AG04449 (cell line): ENCODE data around the gene CCDC116.
"Not testable (repeated sequence)": the region's sequence is repeated elsewhere in the genome, so short reads cannot be mapped to it uniquely, and the experiment has no call there.

Experiments
- CTCF ChIA-PET: fragments of 350-600 bp; formaldehyde crosslinking; extraction: SDS; loops from one replicate; lab custom pipeline; 2021; ENCODE audit warnings: antibody characterized with exemption; lab: Yijun Ruan, JAX
- POLR2A ChIA-PET: fragments of 400-600, 350-600 bp; formaldehyde crosslinking; extraction: SDS; loops from one replicate; lab custom pipeline; 2020; ENCODE audit warnings: antibody characterized with exemption, inconsistent platforms; lab: Yijun Ruan, JAX
- DNase-seq: peaks from one replicate; pipeline ENCODE4 v3.0.0-alpha.2; 2010; ENCODE audit warnings: low read depth, low spot score
- H3K4me3 ChIP-seq: 2 replicates; pipeline ENCODE4 v1.5.1; 2011; ENCODE audit warnings: low read depth, mild to moderate bottlenecking, control low read depth, low read length
- TF ChIP-seq, protein P1 (sequence below): IDR thresholded peaks from one replicate; pipeline ENCODE4 v1.5.1; 2011; ENCODE audit warnings: mild to moderate bottlenecking, moderate library complexity, low read length, control low read depth, inconsistent platforms; ENCODE audit not compliant: insufficient read depth; ENCODE audit errors: missing control alignments

The CCDC116 gene

DNA sequence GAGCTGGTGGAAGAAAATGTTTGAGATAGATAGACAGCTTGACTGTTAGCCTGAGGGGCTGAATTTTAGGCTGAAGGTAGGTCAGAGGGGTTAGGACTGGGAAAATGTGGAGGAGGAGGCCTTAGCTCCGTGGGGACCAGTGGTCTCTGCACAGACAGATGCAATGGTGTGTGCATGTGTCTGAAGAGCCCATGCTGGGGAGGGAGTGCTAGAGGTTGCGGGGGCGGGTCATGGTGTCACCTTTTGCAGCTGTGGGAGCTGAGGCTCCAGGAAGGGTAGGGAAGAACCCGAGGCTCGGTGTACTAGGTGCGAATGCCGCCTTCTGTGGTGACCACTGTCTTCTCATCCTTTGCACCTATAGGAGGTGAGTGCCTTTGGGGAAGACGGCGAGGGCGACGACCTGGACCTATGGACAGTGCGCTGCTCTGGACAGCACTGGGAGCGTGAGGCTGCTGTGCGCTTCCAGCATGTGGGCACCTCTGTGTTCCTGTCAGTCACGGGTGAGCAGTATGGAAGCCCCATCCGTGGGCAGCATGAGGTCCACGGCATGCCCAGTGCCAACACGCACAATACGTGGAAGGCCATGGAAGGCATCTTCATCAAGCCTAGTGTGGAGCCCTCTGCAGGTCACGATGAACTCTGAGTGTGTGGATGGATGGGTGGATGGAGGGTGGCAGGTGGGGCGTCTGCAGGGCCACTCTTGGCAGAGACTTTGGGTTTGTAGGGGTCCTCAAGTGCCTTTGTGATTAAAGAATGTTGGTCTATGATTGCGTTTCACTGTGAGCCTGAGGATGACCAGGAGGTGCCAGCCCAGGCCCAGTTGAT is 11.2 kb downstream of the CCDC116 start:
- no peak for DNase-seq
- TF ChIP-seq, protein P1, sequence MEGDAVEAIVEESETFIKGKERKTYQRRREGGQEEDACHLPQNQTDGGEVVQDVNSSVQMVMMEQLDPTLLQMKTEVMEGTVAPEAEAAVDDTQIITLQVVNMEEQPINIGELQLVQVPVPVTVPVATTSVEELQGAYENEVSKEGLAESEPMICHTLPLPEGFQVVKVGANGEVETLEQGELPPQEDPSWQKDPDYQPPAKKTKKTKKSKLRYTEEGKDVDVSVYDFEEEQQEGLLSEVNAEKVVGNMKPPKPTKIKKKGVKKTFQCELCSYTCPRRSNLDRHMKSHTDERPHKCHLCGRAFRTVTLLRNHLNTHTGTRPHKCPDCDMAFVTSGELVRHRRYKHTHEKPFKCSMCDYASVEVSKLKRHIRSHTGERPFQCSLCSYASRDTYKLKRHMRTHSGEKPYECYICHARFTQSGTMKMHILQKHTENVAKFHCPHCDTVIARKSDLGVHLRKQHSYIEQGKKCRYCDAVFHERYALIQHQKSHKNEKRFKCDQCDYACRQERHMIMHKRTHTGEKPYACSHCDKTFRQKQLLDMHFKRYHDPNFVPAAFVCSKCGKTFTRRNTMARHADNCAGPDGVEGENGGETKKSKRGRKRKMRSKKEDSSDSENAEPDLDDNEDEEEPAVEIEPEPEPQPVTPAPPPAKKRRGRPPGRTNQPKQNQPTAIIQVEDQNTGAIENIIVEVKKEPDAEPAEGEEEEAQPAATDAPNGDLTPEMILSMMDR, result peak; percentile 1
- CTCF ChIA-PET, result interaction anchor here (1.1 to 7.2 kb wide), 5 partner anchors 8 to 70 kb away, joined by 3 to 158 read pairs (median 6); partner anchors contain the start of genes CCDC116 and YDJC
- POLR2A ChIA-PET, result interaction anchor here (1.3 kb wide), 1 partner anchor 19 kb away, joined by 3 read pairs; no protein-coding TSS in a partner anchor
- peak overlapping the region; percentile 6; the same call in 1 of the 2 replicates for H3K4me3 ChIP-seq

DNA sequence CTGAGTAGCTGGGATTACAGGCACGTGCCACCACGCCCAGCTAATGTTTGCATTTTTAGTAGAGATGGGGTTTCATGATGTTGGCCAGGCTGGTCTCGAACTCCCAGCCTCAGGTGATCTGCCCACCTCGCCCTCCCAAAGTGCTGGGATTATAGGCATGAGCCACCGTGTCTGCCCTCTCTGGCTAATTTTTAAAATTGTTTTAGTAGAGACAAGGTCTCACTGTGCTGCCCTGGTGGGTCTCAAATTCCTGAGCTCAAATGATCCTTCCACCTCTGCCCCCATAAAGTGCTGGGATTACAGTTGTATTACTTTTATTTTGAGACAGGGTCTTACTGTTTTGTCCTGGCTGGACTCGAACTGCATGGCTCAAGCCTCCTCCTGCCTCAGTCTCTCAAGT is 13.0 kb downstream of the CCDC116 start:
- POLR2A ChIA-PET, H3K4me3 ChIP-seq, DNase-seq: not testable (repeated sequence)
- CTCF ChIA-PET, result interaction anchor here (0.8 to 7.2 kb wide), 7 partner anchors 8 to 191 kb away, joined by 3 to 158 read pairs (median 7); partner anchors contain the start of genes CCDC116 and YDJC

DNA sequence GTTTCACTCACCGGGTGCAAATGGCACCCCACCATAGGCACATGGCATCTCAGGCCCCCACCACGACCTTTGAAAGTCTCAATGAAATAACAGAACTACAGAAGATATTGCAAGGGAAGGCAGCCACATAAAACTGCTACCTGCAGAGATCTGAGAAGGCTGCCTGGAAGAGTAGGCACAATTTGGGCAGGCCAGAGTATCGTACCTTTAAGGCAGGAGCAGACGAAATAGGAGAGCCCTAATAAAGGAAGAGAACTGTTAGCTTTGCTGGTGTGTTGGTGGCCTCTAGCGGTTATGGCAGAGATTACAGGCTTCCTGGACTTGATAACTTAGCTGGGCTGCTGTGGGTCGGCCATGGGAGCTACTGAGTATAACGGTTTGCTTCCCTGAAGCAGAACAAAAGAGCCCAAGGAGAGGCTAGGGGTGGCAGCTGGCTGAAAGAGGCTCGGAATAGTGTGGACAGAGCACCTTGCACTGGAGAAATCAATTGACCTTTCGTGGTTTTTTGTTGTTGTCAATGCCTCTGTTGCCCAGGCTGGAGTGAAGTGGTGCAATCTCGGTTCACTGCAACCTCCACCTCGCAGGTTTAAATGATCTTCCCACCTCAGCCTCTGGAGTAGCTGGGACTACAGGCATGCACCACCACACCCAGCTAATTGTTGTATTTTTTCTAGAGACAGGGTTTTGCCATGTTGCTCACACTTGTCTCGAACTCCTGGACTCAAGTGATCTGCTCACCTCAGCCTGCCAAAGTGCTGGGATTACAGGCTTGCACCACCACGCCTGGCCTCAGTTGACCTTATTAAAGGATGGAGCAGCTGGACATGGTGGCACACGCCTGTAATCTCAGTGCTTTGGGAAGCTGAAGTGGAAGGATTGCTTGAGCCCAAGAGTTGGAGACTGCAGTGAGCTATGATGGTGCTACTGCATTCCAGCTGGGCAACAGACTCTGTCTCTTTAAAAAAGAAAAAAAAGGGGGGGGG is 14.3 kb downstream of the CCDC116 start:
- no peak for DNase-seq
- no peak overlapping the region for H3K4me3 ChIP-seq
- POLR2A ChIA-PET, result interaction anchor here (0.6 to 0.9 kb wide), 2 partner anchors 293 to 761 kb away, joined by 3 read pairs; no protein-coding TSS in a partner anchor
- CTCF ChIA-PET, result interaction anchor here (0.6 to 7.2 kb wide), 22 partner anchors 8 to 834 kb away, joined by 3 to 158 read pairs (median 4); partner anchors contain the start of genes CCDC116, PPIL2 and YDJC
- TF ChIP-seq, protein P1, result peak; percentile 78

DNA sequence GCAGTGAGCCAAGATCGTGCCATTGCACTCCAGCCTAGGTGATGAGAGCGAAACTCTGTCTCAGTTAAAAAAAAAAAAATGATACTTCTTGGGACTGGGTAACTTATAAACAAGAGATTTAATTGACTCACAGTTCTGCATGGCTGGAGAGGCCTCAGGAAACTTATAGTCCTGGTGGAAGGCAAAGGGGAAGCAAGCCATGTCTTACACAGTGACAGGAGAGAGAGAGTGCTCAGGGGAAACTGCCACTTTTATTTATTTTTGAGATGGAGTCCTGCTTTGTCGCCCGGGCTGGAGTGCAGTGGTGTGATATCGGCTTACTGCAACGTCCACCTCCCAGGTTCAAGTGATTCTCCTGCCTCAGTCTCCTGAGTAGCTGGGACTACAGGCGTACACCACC is 17.7 kb downstream of the CCDC116 start:
- POLR2A ChIA-PET, result no interaction called here
- H3K4me3 ChIP-seq, result no peak overlapping the region
- DNase-seq, result no peak
- TF ChIP-seq, protein P1, result no peak
- CTCF ChIA-PET, result interaction anchor here (1.1 to 5.0 kb wide), 2 partner anchors 8 to 19 kb away, joined by 6 to 39 read pairs; partner anchors contain the start of gene SDF2L1

DNA sequence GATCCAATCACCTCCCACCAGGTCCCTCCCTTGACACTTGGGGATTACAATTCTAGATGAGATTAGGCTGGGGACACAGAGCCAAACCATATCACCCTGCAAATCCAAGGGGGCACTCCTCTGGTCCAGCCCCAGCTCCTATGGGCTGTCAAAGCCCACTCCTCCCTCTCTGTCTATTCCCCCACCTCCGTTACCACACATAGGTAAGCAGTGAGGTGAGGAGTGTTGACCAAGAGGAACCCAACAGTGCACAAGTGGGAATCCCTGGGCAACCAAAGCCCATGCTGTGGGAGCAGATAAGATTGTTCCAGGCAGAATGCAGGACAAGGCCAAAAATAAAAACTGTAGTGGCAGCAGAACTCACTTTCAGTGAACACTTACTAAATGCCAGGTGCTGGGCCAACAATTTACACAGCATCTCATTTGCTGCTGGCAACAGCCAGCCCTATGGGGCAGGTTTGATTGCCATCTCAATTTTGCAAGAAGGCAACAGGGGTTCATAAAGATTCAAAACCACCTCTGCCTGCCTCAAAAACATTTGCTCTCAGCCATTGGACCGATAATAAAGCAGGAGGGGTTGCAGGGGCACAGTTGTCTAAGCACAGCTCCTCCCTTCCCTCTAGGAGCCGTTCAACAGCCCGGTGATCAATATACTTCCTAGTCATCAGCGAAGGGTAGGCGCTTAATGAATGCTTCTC is 18.4 kb downstream of the CCDC116 start:
- POLR2A ChIA-PET, result no interaction called here
- TF ChIP-seq, protein P1, result no peak
- no peak for DNase-seq
- CTCF ChIA-PET, result interaction anchor here (1.1 to 5.0 kb wide), 2 partner anchors 9 to 20 kb away, joined by 6 to 39 read pairs; partner anchors contain the start of gene SDF2L1
- peak overlapping the region; percentile 93 for H3K4me3 ChIP-seq
